H1 (cell line): ENCODE measurements around the gene ANKS1A. TPM values are rescaled to one million over a fixed set of nuclear protein-coding genes. Genes with fewer than 3 reads are reported as not detected.

Experiments used
- ATF3 ChIP-seq: IDR thresholded peaks from 2 replicates; pipeline ENCODE4 v1.6.1; 2011; ENCODE audit warnings: low read depth, mild to moderate bottlenecking, low read length; ENCODE audit not compliant: insufficient read depth
- CREB1 ChIP-seq: IDR thresholded peaks from 2 replicates; pipeline ENCODE4 v1.6.1; 2012; ENCODE audit warnings: inconsistent platforms
- FOSL1 ChIP-seq: IDR thresholded peaks from 2 replicates; pipeline ENCODE4 v1.6.1; 2011; ENCODE audit warnings: mild to moderate bottlenecking, low read depth, low read length, moderate library complexity; ENCODE audit not compliant: insufficient read depth
- NRF1 ChIP-seq: IDR thresholded peaks from 2 replicates; pipeline ENCODE4 v1.6.1; 2011; ENCODE audit warnings: mild to moderate bottlenecking, low read depth, low read length, improper control_type of control experiment
- POLR2A ChIP-seq, 2 experiments: IDR thresholded peaks; 1 replicate in 1 of 2; 2 replicates in 1 of 2; pipeline ENCODE4 v1.6.1; 2011; ENCODE audit warnings: low read depth in 2 of 2, low read length in 2 of 2, mild to moderate bottlenecking in 2 of 2; ENCODE audit errors: control extremely low read depth in 1 of 2
- POLR2AphosphoS5 ChIP-seq: IDR thresholded peaks from 2 replicates; pipeline ENCODE4 v1.6.1; 2011; ENCODE audit warnings: low read depth, low read length
- RBBP5 ChIP-seq: IDR thresholded peaks from 2 replicates; pipeline ENCODE4 v1.7.1; 2012; ENCODE audit warnings: low read depth, mild to moderate bottlenecking, inconsistent platforms, low read length, moderate library complexity, borderline replicate concordance
- RNF2 ChIP-seq: fragments of 200-900, 300-1000 bp; sonication (generic); IDR thresholded peaks from 2 replicates; pipeline ENCODE4 v1.7.1; 2016; ENCODE audit warnings: borderline replicate concordance, low read depth, mild to moderate bottlenecking, antibody characterized with exemption, low read length; ENCODE audit not compliant: poor library complexity, severe bottlenecking; ENCODE audit errors: missing control alignments
- ZNF274 ChIP-seq: IDR thresholded peaks from 2 replicates; pipeline ENCODE4 v1.7.0; 2012; ENCODE audit warnings: low read length, borderline replicate concordance; ENCODE audit errors: extremely low read depth
- polyA plus RNA-seq, 7 experiments: library from polyadenylated mRNA; depleted of rRNA in 3 of 7; stranded (reverse) in 5 of 7; unstranded in 2 of 7; fragments of >200 nt in 5 of 7; fragments of 200-250 nt in 2 of 7; gene quantifications; 1 replicate in 5 of 7; 2 replicates in 1 of 7; 4 replicates in 1 of 7; pipeline versions ENCODE4 v1.2.1 to v1.2.3, GENCODE V29; 2011 to 2013; ENCODE audit warnings: missing spikeins in 2 of 7, mixed read lengths in 2 of 7
- total RNA-seq: library from RNA; stranded (reverse); fragmentation: NEBNext Ultra II Directional; extraction: Animal tissue kit (Norgen Biotek cat#: 25700); gene quantifications from 2 replicates; pipeline ENCODE4 v1.2.1, GENCODE V29; 2021
- TF ChIP-seq, protein P1 (sequence below): fragments of 300-600 bp; sonication (generic); IDR thresholded peaks from 2 replicates; pipeline ENCODE4 v1.7.1; 2012; ENCODE audit warnings: low read length, moderate library complexity, mild to moderate bottlenecking, inconsistent platforms; ENCODE audit not compliant: insufficient replicate concordance

ANKS1A gene
- total and polyA plus RNA-seq, 2 of the 8 experiments (the other 6 are each of a cell fraction or from before 2014, with no cell fraction given), result 9.8 to 30.9 TPM

- TF ChIP-seq, protein P1, sequence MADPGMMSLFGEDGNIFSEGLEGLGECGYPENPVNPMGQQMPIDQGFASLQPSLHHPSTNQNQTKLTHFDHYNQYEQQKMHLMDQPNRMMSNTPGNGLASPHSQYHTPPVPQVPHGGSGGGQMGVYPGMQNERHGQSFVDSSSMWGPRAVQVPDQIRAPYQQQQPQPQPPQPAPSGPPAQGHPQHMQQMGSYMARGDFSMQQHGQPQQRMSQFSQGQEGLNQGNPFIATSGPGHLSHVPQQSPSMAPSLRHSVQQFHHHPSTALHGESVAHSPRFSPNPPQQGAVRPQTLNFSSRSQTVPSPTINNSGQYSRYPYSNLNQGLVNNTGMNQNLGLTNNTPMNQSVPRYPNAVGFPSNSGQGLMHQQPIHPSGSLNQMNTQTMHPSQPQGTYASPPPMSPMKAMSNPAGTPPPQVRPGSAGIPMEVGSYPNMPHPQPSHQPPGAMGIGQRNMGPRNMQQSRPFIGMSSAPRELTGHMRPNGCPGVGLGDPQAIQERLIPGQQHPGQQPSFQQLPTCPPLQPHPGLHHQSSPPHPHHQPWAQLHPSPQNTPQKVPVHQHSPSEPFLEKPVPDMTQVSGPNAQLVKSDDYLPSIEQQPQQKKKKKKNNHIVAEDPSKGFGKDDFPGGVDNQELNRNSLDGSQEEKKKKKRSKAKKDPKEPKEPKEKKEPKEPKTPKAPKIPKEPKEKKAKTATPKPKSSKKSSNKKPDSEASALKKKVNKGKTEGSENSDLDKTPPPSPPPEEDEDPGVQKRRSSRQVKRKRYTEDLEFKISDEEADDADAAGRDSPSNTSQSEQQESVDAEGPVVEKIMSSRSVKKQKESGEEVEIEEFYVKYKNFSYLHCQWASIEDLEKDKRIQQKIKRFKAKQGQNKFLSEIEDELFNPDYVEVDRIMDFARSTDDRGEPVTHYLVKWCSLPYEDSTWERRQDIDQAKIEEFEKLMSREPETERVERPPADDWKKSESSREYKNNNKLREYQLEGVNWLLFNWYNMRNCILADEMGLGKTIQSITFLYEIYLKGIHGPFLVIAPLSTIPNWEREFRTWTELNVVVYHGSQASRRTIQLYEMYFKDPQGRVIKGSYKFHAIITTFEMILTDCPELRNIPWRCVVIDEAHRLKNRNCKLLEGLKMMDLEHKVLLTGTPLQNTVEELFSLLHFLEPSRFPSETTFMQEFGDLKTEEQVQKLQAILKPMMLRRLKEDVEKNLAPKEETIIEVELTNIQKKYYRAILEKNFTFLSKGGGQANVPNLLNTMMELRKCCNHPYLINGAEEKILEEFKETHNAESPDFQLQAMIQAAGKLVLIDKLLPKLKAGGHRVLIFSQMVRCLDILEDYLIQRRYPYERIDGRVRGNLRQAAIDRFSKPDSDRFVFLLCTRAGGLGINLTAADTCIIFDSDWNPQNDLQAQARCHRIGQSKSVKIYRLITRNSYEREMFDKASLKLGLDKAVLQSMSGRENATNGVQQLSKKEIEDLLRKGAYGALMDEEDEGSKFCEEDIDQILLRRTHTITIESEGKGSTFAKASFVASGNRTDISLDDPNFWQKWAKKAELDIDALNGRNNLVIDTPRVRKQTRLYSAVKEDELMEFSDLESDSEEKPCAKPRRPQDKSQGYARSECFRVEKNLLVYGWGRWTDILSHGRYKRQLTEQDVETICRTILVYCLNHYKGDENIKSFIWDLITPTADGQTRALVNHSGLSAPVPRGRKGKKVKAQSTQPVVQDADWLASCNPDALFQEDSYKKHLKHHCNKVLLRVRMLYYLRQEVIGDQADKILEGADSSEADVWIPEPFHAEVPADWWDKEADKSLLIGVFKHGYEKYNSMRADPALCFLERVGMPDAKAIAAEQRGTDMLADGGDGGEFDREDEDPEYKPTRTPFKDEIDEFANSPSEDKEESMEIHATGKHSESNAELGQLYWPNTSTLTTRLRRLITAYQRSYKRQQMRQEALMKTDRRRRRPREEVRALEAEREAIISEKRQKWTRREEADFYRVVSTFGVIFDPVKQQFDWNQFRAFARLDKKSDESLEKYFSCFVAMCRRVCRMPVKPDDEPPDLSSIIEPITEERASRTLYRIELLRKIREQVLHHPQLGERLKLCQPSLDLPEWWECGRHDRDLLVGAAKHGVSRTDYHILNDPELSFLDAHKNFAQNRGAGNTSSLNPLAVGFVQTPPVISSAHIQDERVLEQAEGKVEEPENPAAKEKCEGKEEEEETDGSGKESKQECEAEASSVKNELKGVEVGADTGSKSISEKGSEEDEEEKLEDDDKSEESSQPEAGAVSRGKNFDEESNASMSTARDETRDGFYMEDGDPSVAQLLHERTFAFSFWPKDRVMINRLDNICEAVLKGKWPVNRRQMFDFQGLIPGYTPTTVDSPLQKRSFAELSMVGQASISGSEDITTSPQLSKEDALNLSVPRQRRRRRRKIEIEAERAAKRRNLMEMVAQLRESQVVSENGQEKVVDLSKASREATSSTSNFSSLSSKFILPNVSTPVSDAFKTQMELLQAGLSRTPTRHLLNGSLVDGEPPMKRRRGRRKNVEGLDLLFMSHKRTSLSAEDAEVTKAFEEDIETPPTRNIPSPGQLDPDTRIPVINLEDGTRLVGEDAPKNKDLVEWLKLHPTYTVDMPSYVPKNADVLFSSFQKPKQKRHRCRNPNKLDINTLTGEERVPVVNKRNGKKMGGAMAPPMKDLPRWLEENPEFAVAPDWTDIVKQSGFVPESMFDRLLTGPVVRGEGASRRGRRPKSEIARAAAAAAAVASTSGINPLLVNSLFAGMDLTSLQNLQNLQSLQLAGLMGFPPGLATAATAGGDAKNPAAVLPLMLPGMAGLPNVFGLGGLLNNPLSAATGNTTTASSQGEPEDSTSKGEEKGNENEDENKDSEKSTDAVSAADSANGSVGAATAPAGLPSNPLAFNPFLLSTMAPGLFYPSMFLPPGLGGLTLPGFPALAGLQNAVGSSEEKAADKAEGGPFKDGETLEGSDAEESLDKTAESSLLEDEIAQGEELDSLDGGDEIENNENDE, result no peak
- no peak for TF ChIP-seq POLR2AphosphoS5
- no peak for TF ChIP-seq RNF2
- TF ChIP-seq FOSL1, result no peak
- no peak for TF ChIP-seq RBBP5
- no peak for TF ChIP-seq NRF1
- no peak for TF ChIP-seq POLR2A (IDR thresholded peaks at IDR 0.05; ENCODE audit: control extremely low read depth in 1 of 2, low read depth in 2 of 2, low read length in 2 of 2)
- TF ChIP-seq ZNF274, result no peak
- TF ChIP-seq CREB1, result no peak
- no peak for TF ChIP-seq ATF3
Observed at GRCh38 chr6:35069262-35069661, 180.2 kb downstream of the ANKS1A start (continued).
